Measurements from ENCODE around the gene BFSP2.
"Not testable (repeated sequence)": the region's sequence is repeated elsewhere in the genome, so short reads cannot be mapped to it uniquely, and the experiment has no call there.

The BFSP2 gene

DNA sequence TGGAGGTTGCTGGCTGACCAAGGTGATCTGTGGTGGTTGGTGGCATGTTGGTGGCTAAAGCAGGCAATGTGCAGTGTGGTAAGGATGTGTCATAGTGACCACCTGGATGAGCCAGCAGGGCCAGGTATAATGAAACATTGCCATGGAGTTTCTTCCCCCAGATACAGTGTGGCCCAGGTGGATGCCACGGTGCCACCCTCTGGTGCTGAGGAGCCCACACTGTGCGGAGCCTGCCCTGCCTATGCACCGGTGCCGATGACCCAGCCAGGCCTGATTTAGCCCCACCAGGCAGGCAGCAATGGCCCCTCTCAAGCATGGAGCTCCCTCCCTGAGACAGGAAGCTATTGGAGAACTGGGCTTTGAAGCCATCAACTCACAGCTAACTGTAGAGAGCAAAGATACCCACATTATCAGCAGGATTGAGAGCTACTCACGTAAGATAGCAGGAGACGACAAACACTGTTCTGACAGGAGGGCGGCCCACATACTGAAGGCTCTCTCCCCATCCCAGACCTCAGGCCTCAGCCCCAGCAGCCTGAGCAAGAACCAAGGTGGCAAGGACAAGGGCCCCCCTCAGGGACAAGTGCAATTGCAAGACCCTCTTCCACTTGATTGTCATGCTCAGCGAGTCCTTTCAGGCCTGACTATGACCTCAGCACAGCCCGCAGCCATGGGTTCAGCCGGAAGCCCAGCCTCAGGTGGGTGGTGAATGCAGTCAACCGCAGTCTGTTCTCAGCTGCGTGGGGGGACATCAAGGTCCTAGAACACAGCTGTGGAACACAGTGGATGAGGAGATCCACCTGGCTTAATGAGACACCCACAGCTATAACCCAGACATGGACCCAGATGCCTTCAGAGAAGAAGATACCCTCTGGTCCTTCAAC, 90.9 kb downstream of the BFSP2 start:
- Histone ChIP-seq H3K27me3 (no peaks in the 10 kb centered on the region), H3K4me3 (ENCODE audit: low read depth, low read length) (no peak overlapping the region), H3K9me3 (no peaks in the 10 kb centered on the region), H3K36me3 (no peaks in the 10 kb centered on the region), H3K4me1 (no peaks in the 10 kb centered on the region; the same call in 1 of the 2 replicates)
- no peak for DNase-seq
- TF ChIP-seq, protein P1, sequence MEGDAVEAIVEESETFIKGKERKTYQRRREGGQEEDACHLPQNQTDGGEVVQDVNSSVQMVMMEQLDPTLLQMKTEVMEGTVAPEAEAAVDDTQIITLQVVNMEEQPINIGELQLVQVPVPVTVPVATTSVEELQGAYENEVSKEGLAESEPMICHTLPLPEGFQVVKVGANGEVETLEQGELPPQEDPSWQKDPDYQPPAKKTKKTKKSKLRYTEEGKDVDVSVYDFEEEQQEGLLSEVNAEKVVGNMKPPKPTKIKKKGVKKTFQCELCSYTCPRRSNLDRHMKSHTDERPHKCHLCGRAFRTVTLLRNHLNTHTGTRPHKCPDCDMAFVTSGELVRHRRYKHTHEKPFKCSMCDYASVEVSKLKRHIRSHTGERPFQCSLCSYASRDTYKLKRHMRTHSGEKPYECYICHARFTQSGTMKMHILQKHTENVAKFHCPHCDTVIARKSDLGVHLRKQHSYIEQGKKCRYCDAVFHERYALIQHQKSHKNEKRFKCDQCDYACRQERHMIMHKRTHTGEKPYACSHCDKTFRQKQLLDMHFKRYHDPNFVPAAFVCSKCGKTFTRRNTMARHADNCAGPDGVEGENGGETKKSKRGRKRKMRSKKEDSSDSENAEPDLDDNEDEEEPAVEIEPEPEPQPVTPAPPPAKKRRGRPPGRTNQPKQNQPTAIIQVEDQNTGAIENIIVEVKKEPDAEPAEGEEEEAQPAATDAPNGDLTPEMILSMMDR (IDR thresholded peaks at IDR 0.05; ENCODE audit: low read depth, low read length) = no peak

DNA sequence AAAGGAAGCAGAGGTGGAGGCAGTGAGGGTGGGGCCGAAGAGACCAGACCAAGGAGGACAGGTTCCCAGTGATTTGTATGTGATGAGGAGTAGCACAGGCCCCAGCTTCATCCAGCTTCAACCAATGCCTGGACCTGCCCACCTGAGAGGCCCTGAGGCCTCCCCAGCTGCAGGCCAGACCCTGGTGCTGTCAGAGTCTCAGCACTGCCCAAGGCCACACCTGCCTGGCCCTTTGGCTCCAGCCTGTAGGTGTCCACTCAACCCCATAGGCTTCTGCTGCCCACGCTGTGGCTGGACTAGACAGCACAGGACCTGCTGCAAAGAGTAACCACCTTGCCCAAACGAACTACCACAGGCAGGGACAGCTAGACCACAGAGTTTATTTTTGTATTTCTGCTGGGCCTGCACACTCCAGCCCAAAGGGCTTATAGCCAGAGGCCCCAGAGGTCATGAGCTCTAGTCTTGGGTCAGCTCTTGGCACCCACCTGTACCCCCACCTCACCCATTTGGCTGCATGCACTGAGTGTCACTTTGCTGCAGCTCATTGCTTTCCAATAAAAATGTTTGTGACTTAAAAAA, 91.7 kb downstream of the BFSP2 start:
- no peak for DNase-seq

DNA sequence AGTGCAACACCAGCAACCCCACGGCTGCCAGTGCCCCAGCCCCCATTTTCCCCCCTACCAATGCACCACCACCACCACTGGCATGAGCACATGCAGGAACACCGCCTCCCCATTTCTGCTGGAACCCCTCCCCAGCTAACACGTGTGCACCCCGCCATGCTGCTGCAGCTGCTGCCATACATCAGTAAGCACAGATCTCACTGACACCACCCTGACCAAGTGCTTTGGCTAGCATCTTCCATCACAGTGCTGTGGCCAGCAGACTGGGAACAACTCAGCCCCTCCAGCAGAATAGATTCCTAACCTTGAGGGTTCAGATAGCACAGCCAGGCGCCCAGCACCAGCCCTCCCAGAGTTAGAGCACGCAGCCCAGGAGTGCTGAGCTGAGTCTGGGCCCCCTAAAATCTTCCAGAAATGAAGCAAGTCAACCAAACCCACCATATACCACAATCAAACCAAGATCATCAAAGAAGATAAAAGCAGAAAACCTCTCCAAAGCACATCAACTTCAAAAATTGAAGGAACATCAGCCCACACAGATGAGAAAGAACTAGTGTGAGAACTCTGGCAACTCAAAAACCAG, 92.4 kb downstream of the BFSP2 start:
- no peaks in the 10 kb centered on the region for H3K27me3 ChIP-seq
- no peak for DNase-seq
- TF ChIP-seq, protein P1 (IDR thresholded peaks at IDR 0.05; ENCODE audit: low read depth, low read length) = no peak
- no peaks in the 10 kb centered on the region for H3K36me3 ChIP-seq
- no peaks in the 10 kb centered on the region; the same call in 1 of the 2 replicates for H3K4me1 ChIP-seq
- no peak overlapping the region for H3K4me3 ChIP-seq (ENCODE audit: low read depth, low read length)
- H3K9me3 ChIP-seq = no peaks in the 10 kb centered on the region

More for the DNA sequence above, 91.7 kb downstream of the BFSP2 start:
- TF ChIP-seq, protein P1 (IDR thresholded peaks at IDR 0.05; ENCODE audit: low read depth, low read length) = no peak
- H3K4me3 ChIP-seq (ENCODE audit: low read depth, low read length) = no peak overlapping the region
- no peaks in the 10 kb centered on the region for H3K27me3 ChIP-seq
- H3K9me3 ChIP-seq = no peaks in the 10 kb centered on the region
- no peaks in the 10 kb centered on the region for H3K36me3 ChIP-seq
- no peaks in the 10 kb centered on the region; the same call in 1 of the 2 replicates for H3K4me1 ChIP-seq

DNA sequence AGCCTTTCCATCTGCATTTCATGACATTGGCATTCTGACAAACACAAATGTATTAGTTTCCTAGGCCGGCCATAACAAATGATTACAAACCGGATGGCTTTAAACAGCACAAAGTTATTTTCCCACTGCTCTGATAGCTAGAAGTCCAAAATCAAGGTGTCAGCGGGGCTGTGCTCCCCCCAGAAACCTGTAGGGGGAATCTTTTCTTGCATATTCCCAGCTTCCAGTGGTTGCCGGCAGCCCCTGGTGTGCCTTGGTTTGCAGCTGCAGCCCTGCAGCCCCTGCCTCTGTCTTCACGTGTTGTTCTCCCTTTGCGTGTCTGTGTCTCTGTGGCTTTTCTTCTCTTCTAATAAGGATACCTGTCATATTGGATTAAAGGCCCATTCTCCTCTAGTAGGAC, 94.6 kb downstream of the BFSP2 start:
- H3K4me1 ChIP-seq = no peaks in the 10 kb centered on the region

DNA sequence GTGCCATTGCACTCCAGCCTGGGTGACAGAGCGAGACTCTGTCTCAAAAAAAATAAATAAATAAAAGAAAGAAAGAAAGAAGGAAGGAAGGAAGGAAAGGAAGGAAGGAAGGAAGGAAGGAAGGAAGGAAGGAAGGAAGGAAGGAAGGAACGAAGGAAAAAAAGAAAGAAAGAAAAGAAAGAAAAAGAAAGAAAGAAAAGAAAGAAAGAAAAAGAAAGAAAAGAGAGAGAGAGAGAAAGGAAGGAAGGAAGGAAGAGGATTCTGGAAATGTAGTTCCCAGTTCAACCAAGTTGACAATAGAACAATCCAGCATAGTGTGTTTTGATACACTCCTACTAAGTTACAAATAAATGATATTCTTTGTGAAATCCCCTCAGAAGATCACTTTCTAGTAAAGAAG, 102.7 kb downstream of the BFSP2 start:
- DNase-seq; H3K4me3 ChIP-seq (ENCODE audit: low read depth, low read length); H3K27me3 ChIP-seq; H3K4me1 ChIP-seq; H3K9me3 ChIP-seq; H3K36me3 ChIP-seq: not testable (repeated sequence)

More for the DNA sequence above, 94.6 kb downstream of the BFSP2 start:
- no peaks in the 10 kb centered on the region for H3K27me3 ChIP-seq
- no peaks in the 10 kb centered on the region for H3K9me3 ChIP-seq
- H3K36me3 ChIP-seq = no peaks in the 10 kb centered on the region
- DNase-seq = peak; percentile 63
- TF ChIP-seq, protein P1 (IDR thresholded peaks at IDR 0.05; ENCODE audit: low read depth, low read length) = peak; percentile 60
- H3K4me3 ChIP-seq (ENCODE audit: low read depth, low read length) = no peak overlapping the region

DNA sequence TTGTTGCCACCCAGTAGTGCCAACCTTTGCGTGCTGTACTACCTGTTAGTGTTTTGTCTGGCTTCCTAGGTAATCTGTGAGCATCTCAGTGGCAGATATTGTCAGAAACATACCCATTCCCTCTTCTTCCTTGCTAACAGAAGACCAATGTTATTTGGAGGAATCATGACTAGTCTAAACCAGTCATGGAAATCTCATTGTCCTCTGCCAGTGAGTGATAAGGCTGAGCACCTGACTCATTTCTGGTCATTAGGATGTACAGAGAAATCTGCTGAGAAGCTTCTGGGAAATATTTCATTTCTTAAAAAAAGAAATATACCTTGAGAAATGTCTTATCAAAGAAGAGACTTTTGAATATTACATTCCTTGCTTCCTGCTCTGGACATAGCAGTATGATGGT, 103.6 kb downstream of the BFSP2 start:
- no peak overlapping the region for H3K4me3 ChIP-seq (ENCODE audit: low read depth, low read length)
- no peak for DNase-seq
- H3K27me3 ChIP-seq = no peaks in the 10 kb centered on the region; the same call in 1 of the 2 replicates
- TF ChIP-seq, protein P1 (IDR thresholded peaks at IDR 0.05; ENCODE audit: low read depth, low read length) = no peak
- H3K36me3 ChIP-seq = no peaks in the 10 kb centered on the region
- H3K9me3 ChIP-seq = no peaks in the 10 kb centered on the region
- no peaks in the 10 kb centered on the region for H3K4me1 ChIP-seq
